ENCODE data around the gene CABP7. TPM values are rescaled to one million over a fixed set of nuclear protein-coding genes. Genes with fewer than 3 reads are reported as not detected.

The CABP7 gene
- total and polyA plus RNA-seq, 2 donors (not counting 3 experiments of a cell fraction or from before 2014, with no cell fraction given) = not detected

DNA sequence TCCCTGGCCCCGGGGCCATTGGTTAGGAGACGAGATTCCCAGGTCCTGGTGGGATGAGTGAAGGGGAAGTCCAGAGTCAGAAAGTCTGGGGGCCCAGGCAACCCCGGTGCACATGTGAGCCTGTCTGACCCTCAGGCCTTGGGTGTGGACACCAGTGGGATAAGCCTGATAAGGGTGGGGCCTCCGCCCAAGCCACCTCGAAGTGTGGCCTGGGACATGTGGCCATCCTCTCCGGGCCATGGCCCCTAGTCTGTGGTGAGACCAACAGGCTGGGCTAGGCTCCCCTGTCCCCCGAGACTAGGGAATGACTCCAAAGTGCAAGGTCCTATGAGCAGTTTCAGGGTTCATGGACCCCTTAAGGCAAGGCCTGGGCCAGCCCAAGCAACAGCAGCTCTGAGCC is 6.3 kb downstream of the CABP7 start:
- TF ChIP-seq MYC (IDR thresholded peaks at IDR 0.05; ENCODE audit: low read depth, low read length) (no peak), FOS (IDR thresholded peaks at IDR 0.05; ENCODE audit: borderline replicate concordance, insufficient read depth, low read length) (no peak), JUN (IDR thresholded peaks at IDR 0.05; ENCODE audit: borderline replicate concordance, insufficient read depth, insufficient read length, low read depth) (no peak), POLR2A (IDR thresholded peaks at IDR 0.05; ENCODE audit: low read depth, low read length) (no peak), GATA2 (IDR thresholded peaks at IDR 0.05; ENCODE audit: insufficient read depth, insufficient read length, low read depth, low read length) (no peak), EZH2 (IDR thresholded peaks at IDR 0.05; ENCODE audit: borderline replicate concordance, low read depth, low read length, severe bottlenecking) (no peak), POLR2AphosphoS5 (IDR thresholded peaks at IDR 0.05; ENCODE audit: insufficient read depth, low read depth, low read length) (no peak)
- TF ChIP-seq, protein P1, sequence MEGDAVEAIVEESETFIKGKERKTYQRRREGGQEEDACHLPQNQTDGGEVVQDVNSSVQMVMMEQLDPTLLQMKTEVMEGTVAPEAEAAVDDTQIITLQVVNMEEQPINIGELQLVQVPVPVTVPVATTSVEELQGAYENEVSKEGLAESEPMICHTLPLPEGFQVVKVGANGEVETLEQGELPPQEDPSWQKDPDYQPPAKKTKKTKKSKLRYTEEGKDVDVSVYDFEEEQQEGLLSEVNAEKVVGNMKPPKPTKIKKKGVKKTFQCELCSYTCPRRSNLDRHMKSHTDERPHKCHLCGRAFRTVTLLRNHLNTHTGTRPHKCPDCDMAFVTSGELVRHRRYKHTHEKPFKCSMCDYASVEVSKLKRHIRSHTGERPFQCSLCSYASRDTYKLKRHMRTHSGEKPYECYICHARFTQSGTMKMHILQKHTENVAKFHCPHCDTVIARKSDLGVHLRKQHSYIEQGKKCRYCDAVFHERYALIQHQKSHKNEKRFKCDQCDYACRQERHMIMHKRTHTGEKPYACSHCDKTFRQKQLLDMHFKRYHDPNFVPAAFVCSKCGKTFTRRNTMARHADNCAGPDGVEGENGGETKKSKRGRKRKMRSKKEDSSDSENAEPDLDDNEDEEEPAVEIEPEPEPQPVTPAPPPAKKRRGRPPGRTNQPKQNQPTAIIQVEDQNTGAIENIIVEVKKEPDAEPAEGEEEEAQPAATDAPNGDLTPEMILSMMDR (IDR thresholded peaks at IDR 0.05; ENCODE audit: extremely low read depth in 1 of 2, insufficient read depth in 1 of 2, low read depth in 1 of 2, low read length in 2 of 2) = no peak
- TF ChIP-seq, protein P2, sequence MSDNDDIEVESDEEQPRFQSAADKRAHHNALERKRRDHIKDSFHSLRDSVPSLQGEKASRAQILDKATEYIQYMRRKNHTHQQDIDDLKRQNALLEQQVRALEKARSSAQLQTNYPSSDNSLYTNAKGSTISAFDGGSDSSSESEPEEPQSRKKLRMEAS (IDR thresholded peaks at IDR 0.05; ENCODE audit: insufficient read depth, insufficient read length) = no peak
- H3K79me2 ChIP-seq (ENCODE audit: control insufficient read depth, insufficient read depth, low read length) = no peaks in the 10 kb centered on the region
- no peaks in the 10 kb centered on the region for H3K9me3 ChIP-seq (replicated peaks; ENCODE audit: control insufficient read depth, insufficient read depth, low read length)
- POLR2A ChIA-PET = no interaction called here
- H3K27me3 ChIP-seq (ENCODE audit: control insufficient read depth in 2 of 2, insufficient read depth in 2 of 2, low read length in 2 of 2) = peaks cover 5% of the 10 kb centered on the region in 2 experiments
- peaks cover 0 to 2% of the 10 kb centered on the region in 2 experiments for H3K36me3 ChIP-seq (ENCODE audit: control insufficient read depth in 2 of 2, extremely low read depth in 1 of 2, insufficient read depth in 2 of 2, low read length in 2 of 2)
- DNase-seq (ENCODE audit: low read depth, low spot score) (no peak), FAIRE-seq (no peak)
- H2AFZ ChIP-seq (ENCODE audit: low read depth, low read length) = no peak overlapping the region
- H3K4me2 ChIP-seq (ENCODE audit: insufficient read depth, low read length) = no peak overlapping the region
- H4K20me1 ChIP-seq (replicated peaks; ENCODE audit: control insufficient read depth, extremely low read depth, insufficient read depth, low read length) = no peaks in the 10 kb centered on the region
- no peaks in the 10 kb centered on the region for H3K9me1 ChIP-seq (replicated peaks; ENCODE audit: control insufficient read depth, extremely low read depth, insufficient read depth, low read length)
- no peak overlapping the region for H3K4me3 ChIP-seq (replicated peaks in 1 of 3; ENCODE audit: insufficient read depth in 1 of 3, low read depth in 1 of 3, low read length in 3 of 3)
- H3K27ac ChIP-seq (ENCODE audit: insufficient read depth, low read depth, low read length) = no peak overlapping the region
- H3K9ac ChIP-seq (replicated peaks; ENCODE audit: extremely low read depth, insufficient read depth, low read length) = no peak overlapping the region
- intact Hi-C loops (cut with micrococcal nuclease) (loop anchor here (5.0 kb wide), 1 partner anchor 281 kb away; no protein-coding TSS in a partner anchor), dilution Hi-C loops (cut with MboI; ENCODE audit: extremely low pct_ligation_motif_present, low sequenced_read_pairs) (no loop called here)
- H3K4me1 ChIP-seq (ENCODE audit: control insufficient read depth, extremely low read depth, insufficient read depth, low read length) = no peaks in the 10 kb centered on the region
- CTCF ChIA-PET = interaction anchor here (0.9 to 1.3 kb wide), 2 partner anchors 10 to 279 kb away, joined by 3 to 9 read pairs; no protein-coding TSS in a partner anchor
- BruUV-seq (replicated peaks) = no TSS peak

All from endothelial cell of umbilical vein (primary cell).